Activated CD4-positive, alpha-beta T cell treated with anti-CD3 and anti-CD28 coated beads, Interleukin-2, amount 50 U/mL, for 4 hours (primary cell): Measurements from ENCODE around the gene ZHX3.
"Not testable (repeated sequence)": the region's sequence is repeated elsewhere in the genome, so short reads cannot be mapped to it uniquely, and the experiment has no call there.

Experiments
- DNase-seq, 2 experiments: peaks; one replicate each; pipeline ENCODE4 v3.0.0-alpha.2; 2020

Gene ZHX3

DNA sequence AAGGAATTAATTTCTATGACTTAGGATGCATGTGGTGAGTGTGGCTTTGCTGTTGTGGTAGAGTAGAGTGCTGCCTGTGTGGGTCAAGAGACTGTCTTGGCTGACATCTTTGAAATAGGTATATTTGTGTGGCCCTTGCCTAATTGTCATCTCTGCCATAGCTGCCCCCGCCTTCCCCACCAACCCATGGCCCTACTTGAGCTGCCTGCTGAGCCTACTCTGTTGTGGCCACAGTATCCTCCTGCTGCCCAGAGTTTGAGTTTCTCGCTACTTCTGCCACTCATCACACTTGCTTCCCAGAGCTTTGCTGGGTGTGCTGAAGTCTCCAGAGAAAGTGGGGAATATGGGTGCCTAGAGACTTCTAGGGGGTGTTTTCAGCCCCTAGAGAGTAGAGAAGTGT lies 172.2 kb downstream of the ZHX3 start:
- no peak for DNase-seq

GRCh38 chr20:41143354-41143753 lies 174.2 kb downstream of the ZHX3 start:
- no peak for DNase-seq

DNA sequence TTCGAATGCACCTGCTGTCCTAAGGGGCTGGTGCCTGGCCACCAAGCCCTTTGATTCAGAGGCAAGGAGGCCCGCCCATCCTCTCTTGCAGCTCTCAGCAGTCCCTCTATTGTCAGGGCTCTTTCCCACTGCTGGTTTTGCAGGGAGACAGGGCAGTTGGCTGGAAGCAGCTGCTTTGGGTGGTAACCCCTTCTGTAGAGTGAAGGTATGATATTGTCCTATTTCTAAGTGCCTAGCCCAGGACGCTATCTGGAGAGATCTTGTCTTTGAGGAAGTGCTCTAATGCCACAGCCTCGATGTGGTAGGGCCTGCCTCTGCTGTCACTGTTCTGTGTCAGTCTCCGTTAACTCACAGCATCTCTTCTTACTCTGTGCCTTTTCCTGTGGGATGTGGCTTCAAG lies 174.6 kb downstream of the ZHX3 start:
- DNase-seq: no peak

DNA sequence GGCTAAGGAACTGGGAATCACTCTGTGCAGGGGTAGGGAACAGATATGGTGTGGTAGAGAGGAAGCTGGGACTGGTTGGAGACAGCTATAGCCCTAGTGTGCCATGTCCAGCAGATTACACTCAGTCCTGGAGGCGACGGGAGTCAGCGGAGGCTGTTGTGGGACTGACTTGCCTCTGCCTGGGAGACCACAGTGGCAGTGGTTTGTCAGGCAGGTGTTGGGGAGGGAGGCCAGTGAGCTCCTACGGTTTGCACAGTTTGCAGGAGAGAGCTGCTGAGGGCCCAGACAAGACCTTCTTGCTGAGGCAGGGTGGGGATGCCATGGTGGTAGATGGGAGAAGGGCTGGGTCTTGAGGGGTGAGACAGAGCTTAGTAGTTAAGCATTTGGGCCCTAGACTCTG lies 175.3 kb downstream of the ZHX3 start:
- no peak for DNase-seq

DNA sequence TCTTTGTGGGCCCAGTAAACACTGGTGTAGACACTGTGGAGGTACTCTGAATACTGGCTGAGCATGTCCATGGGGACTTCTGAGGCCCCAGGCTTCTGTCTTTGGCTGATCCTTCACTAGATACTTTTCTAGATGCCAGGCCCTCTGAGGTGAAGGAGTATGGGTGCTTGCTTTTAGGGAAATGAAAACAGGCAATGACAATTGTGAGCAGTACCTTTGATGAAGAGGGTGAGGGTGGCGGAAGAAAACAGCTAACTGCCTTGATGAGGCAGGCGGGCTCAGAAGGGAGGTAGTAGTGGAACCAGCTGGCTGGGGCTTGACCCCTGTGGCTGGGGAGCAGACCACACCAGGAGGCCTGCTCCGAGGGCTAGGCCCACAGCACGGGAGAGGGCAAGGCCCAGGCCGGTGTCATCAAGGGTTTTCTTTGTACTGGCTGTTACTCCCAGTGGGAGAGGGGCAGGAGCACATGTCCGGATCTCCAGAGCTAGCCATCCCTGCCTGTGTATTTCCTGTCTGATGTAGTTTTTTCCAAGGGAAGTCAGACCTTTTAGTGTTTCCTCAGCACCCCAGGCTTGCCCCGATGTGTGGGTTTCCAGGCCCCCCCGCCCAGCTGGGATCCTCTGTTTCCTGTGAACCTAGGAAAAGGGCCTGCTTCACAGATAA lies 176.2 kb downstream of the ZHX3 start:
- no peak for DNase-seq

- no peak for DNase-seq
These were observed 177.1 kb downstream of the ZHX3 start for GRCh38 chr20:41140226-41141133.

DNA sequence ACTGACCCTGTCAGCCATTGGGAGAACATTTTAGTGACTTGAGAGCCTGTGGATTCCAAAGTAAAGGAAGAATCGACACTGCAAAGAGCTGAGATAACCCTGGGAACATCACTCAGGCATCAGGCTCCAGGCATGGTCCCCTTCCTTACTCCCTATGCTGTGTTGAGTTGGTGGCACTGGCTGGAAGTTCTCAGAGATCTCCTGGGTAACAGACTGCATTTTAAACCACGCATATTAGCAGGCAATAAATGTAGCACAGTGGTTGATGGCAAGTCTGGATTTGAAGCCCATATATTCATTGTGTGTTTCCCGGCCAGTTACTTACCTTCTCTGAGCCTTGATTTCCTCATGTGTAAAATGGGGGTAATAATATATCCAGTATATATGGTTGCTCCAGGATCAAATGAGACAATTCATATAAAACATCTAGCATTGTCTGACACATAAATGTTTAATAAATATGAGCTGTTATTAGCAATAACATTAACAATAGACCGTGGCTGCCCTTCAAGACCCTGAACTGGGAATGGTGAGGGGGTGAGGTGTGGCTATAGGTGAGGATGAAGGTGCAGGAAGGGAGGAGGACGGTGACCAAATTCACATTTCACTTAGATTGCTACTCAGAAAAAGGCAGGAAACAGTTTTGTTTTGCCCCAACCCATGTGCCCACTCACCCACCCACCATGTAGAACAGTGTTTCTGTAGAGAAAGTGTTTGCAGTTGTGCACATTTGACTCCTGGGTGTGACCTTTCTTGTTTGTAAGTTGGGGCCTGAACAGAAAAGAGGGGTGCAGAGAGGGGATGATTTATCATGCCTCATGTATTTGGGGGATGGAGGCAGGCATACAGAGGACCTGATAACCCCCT lies 178.1 kb downstream of the ZHX3 start:
- DNase-seq: no peak

- no peak for DNase-seq
These were observed 178.9 kb downstream of the ZHX3 start for GRCh38 chr20:41138475-41139226.

- no peak for DNase-seq
These were observed 179.7 kb downstream of the ZHX3 start for GRCh38 chr20:41137614-41138474.

GRCh38 chr20:41136680-41137613 lies 180.6 kb downstream of the ZHX3 start, which contains the start of gene PLCG1:
Gene PLCG1 (plus strand): TSS chr20:41137543. CDS start chr20:41137642, 99 bp downstream.
- DNase-seq: peak; percentile 76 to 79

GRCh38 chr20:41135888-41136679 lies 181.4 kb downstream of the ZHX3 start:
- DNase-seq: no peak

GRCh38 chr20:41135187-41135887 lies 182.2 kb downstream of the ZHX3 start:
- DNase-seq: peak; percentile 57 to 58

- no peak for DNase-seq
These were observed 183.0 kb downstream of the ZHX3 start for GRCh38 chr20:41134362-41135186.

GRCh38 chr20:41133709-41134361 lies 183.7 kb downstream of the ZHX3 start:
- DNase-seq: peak; percentile 61 to 65

- not testable (repeated sequence) for DNase-seq
These were observed 185.1 kb downstream of the ZHX3 start for GRCh38 chr20:41132388-41132775.

DNA sequence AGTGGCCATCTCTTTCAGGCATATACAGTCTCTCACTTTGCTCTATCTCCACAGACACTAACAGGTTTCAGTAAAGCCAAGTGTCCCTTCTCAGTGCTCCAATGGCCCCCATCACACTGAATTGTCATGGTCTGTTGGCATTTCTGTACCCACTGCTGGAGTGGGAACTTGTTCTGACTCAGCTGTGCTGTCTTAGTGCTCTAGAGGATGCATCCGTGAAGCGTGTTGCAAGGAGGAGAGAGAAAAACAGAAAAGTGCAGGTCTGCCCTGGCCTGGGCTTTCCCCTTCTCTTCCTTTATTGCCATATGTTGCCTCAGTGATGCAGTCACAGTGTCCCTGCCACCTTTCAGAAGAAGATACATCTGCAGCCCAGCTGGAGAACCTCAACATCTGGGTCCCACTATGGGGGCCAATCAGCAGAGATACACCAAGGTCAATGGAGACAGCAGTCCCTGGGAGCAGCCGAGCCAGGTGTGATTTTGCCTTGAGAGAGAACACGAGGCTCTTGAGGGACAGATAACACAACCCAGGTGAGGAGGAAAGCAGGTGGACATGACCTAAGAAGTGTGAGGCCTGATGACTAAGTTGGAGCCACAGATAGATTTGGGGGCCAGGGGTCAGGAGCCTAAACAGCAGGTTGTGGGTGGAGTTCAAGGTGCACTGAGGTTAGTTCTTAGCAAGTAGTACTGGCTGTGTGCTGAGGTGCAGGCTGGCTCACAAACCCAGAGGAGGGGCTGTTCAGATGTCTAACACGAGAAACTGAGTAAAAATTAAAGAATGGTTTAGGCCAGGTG lies 185.7 kb downstream of the ZHX3 start:
- no peak for DNase-seq
